Measurements from ENCODE around the gene DGCR2.
"Not testable (repeated sequence)": the region's sequence is repeated elsewhere in the genome, so short reads cannot be mapped to it uniquely, and the experiment has no call there.

DGCR2 gene
- 59.3 to 91.6 (median 85.2) reads per million in 4 donors for total RNA-seq

- peak; percentile 94 to 96 (median 95) for DNase-seq
Observed at GRCh38 chr22:19122143-19122751, at the start of gene DGCR2. DGCR2 (minus strand) TSS chr22:19122412; CDS start chr22:19122206, 206 bp downstream.

GRCh38 chr22:19169947-19170318 lies 47.7 kb upstream of the DGCR2 start:
- DNase-seq = no peak

GRCh38 chr22:19169002-19169946 lies 47.1 kb upstream of the DGCR2 start:
- no peak for DNase-seq

GRCh38 chr22:19168088-19168890 lies 46.1 kb upstream of the DGCR2 start:
- no peak for DNase-seq

- DNase-seq = no peak
Observed at GRCh38 chr22:19167106-19167869, 45.1 kb upstream of the DGCR2 start.

- DNase-seq = no peak
Observed at GRCh38 chr22:19166421-19166820, 44.2 kb upstream of the DGCR2 start.

GRCh38 chr22:19164425-19164824 lies 42.2 kb upstream of the DGCR2 start:
- no peak for DNase-seq

GRCh38 chr22:19158649-19159048 lies 36.4 kb upstream of the DGCR2 start:
- not testable (repeated sequence) for DNase-seq

- not testable (repeated sequence) for DNase-seq
Observed at GRCh38 chr22:19156109-19156508, 33.9 kb upstream of the DGCR2 start.

- DNase-seq = no peak
Observed at GRCh38 chr22:19152942-19153883, 31.0 kb upstream of the DGCR2 start.

GRCh38 chr22:19151329-19152191 lies 29.3 kb upstream of the DGCR2 start:
- DNase-seq = no peak

GRCh38 chr22:19150482-19151328 lies 28.5 kb upstream of the DGCR2 start:
- no peak for DNase-seq

GRCh38 chr22:19149991-19150390 lies 27.8 kb upstream of the DGCR2 start, which contains the start of gene GSC2:
GSC2 (minus strand) TSS chr22:19150292; CDS start chr22:19150283, 9 bp downstream.
- no peak for DNase-seq

- peak in 3 of 5 donors; percentile 17 to 62 (median 23) for DNase-seq
Observed at GRCh38 chr22:19149047-19149883, 27.1 kb upstream of the DGCR2 start.

GRCh38 chr22:19148417-19149046 lies 26.3 kb upstream of the DGCR2 start:
- DNase-seq = no peak

- no peak for DNase-seq
Observed at GRCh38 chr22:19147195-19147780, 25.1 kb upstream of the DGCR2 start.
